GM18861 (cell line): Measurements from ENCODE around the gene TMEM63C.

Source experiments
- ATAC-seq: cut with Tn5 transposase; IDR thresholded peaks from one replicate; pipeline ENCODE4 v1.9.1; 2021; ENCODE audit not compliant: unreplicated experiment

Gene TMEM63C

GRCh38 chr14:77249286-77249685, 67.7 kb downstream of the TMEM63C start:
- ATAC-seq = no peak

- no peak for ATAC-seq
Measured at GRCh38 chr14:77250927-77251326, 69.3 kb downstream of the TMEM63C start.

- no peak for ATAC-seq
Measured at GRCh38 chr14:77251870-77252269, 70.3 kb downstream of the TMEM63C start.

GRCh38 chr14:77253333-77254190, 72.0 kb downstream of the TMEM63C start:
- no peak for ATAC-seq

GRCh38 chr14:77256694-77257093, 75.1 kb downstream of the TMEM63C start:
- no peak for ATAC-seq

GRCh38 chr14:77257700-77258099, 76.1 kb downstream of the TMEM63C start:
- ATAC-seq = no peak

GRCh38 chr14:77258566-77258965, 77.0 kb downstream of the TMEM63C start:
- no peak for ATAC-seq

GRCh38 chr14:77259025-77259715, 77.6 kb downstream of the TMEM63C start:
- no peak for ATAC-seq

GRCh38 chr14:77260199-77260598, 78.6 kb downstream of the TMEM63C start:
- no peak for ATAC-seq

- ATAC-seq = no peak
Measured at GRCh38 chr14:77260631-77261030, 79.0 kb downstream of the TMEM63C start.

GRCh38 chr14:77264466-77265186, 83.0 kb downstream of the TMEM63C start:
- ATAC-seq = no peak

GRCh38 chr14:77265187-77265515, 83.6 kb downstream of the TMEM63C start:
- ATAC-seq = no peak

GRCh38 chr14:77265561-77266335, 84.2 kb downstream of the TMEM63C start:
- ATAC-seq = no peak

GRCh38 chr14:77266336-77266735, 84.7 kb downstream of the TMEM63C start:
- no peak for ATAC-seq

GRCh38 chr14:77267937-77268699, 86.5 kb downstream of the TMEM63C start:
- no peak for ATAC-seq

GRCh38 chr14:77268989-77269600, 87.5 kb downstream of the TMEM63C start:
- ATAC-seq = no peak

GRCh38 chr14:77270361-77271112, 88.9 kb downstream of the TMEM63C start:
- no peak for ATAC-seq

- ATAC-seq = no peak
Measured at GRCh38 chr14:77271113-77271710, 89.6 kb downstream of the TMEM63C start, which contains the start of gene NGB. TSS of gene NGB (minus strand) at chr14:77271206. CDS start at chr14:77270937, 269 bp downstream.

GRCh38 chr14:77272261-77272660, 90.7 kb downstream of the TMEM63C start:
- ATAC-seq = no peak
